Measurements from ENCODE around the gene IL21R. TPM values are rescaled to one million over a fixed set of nuclear protein-coding genes. Genes with fewer than 3 reads are reported as not detected.

The IL21R gene
- total and polyA plus RNA-seq, 10 of the 15 experiments (the other 5 are each of a cell fraction or from before 2014, with no cell fraction given) = 5.3 to 138 (median 82.5) TPM

GRCh38 chr16:27460663-27461482, 58.9 kb downstream of the IL21R start:
- peaks cover 3 to 14% of the 10 kb centered on the region in 2 experiments; a peak in 3 of 4 replicates for H3K36me3 ChIP-seq (ENCODE audit: control insufficient read depth in 2 of 2, insufficient read depth in 2 of 2, low read length in 1 of 2)
- POLR2A ChIA-PET = no interaction called here
- BruUV-seq (replicated peaks) = no TSS peak
- TF ChIP-seq POLR2AphosphoS5 (IDR thresholded peaks at IDR 0.05; ENCODE audit: low read length) = no peak
- TF ChIP-seq SMC3 (IDR thresholded peaks at IDR 0.05; ENCODE audit: borderline replicate concordance, low read length) = no peak
- TF ChIP-seq NKRF (conservative IDR thresholded peaks at IDR 0.05) = no peak
- no peak for TF ChIP-seq ZBTB11 (CRISPR knock-in tag; IDR thresholded peaks at IDR 0.05)
- no peak for TF ChIP-seq MAX (IDR thresholded peaks at IDR 0.05; ENCODE audit: low read depth, low read length)
- TF ChIP-seq POU2F2 (IDR thresholded peaks at IDR 0.05; ENCODE audit: borderline replicate concordance, low read depth, low read length) = no peak
- TF ChIP-seq NFXL1 (IDR thresholded peaks at IDR 0.05; ENCODE audit: borderline replicate concordance) = no peak
- TF ChIP-seq WRNIP1 (IDR thresholded peaks at IDR 0.05; ENCODE audit: borderline replicate concordance, low read depth, low read length) = no peak
- TF ChIP-seq IRF3 (IDR thresholded peaks at IDR 0.05) = no peak

More at GRCh38 chr16:27460663-27461482, 58.9 kb downstream of the IL21R start:
- no peak overlapping the region for H3K4me2 ChIP-seq (ENCODE audit: control insufficient read depth, insufficient read depth)
- DNase-seq (ENCODE audit: low read depth, low spot score) = no peak
- FAIRE-seq = no peak
- 73% methylated on average over 20 of the region's 20 CpGs for WGBS (ENCODE audit: insufficient coverage, insufficient replicate concordance, low lambda C conversion rate, missing lambda C conversion rate)
- no peak overlapping the region for H3K27ac ChIP-seq (ENCODE audit: control insufficient read depth, insufficient read depth)
- intact Hi-C loops (cut with micrococcal nuclease; ENCODE audit: unreplicated experiment) = no loop called here
- ChIA-PET CTCF (interaction anchor here (0.8 to 3.7 kb wide), 3 partner anchors 93 to 281 kb away, joined by 3 to 12 read pairs (median 6); no protein-coding TSS in a partner anchor), SMC1A (ENCODE audit: uncharacterized antibody, unreplicated experiment) (interaction anchor here (1.0 to 2.2 kb wide), 3 partner anchors 33 to 309 kb away, joined by 3 to 8 read pairs (median 4); no protein-coding TSS in a partner anchor), RAD21 (ENCODE audit: unreplicated experiment) (interaction anchor here (1.0 to 1.5 kb wide), 2 partner anchors 59 to 282 kb away, joined by 3 to 5 read pairs; partner anchors contain the start of gene IL21R)
- H3K27me3 ChIP-seq (replicated peaks in 1 of 2; ENCODE audit: control insufficient read depth in 2 of 2, insufficient read depth in 2 of 2, low read length in 1 of 2) = no peaks in the 10 kb centered on the region
- no peak overlapping the region for H2AFZ ChIP-seq (ENCODE audit: control insufficient read depth, low read depth, low read length)
- ATAC-seq = no peak
- in situ Hi-C loops (cut with MboI) = no loop called here
- no peaks in the 10 kb centered on the region for H3K9me3 ChIP-seq (replicated peaks; ENCODE audit: control insufficient read depth, insufficient read depth, low read length)
- H3K79me2 ChIP-seq (ENCODE audit: control insufficient read depth, insufficient read depth, low read length) = no peaks in the 10 kb centered on the region
- H4K20me1 ChIP-seq (ENCODE audit: control insufficient read depth, insufficient read depth) = no peaks in the 10 kb centered on the region
- H3K9ac ChIP-seq (ENCODE audit: control insufficient read depth, insufficient read depth, low read length) = no peak overlapping the region
- no peak overlapping the region for H3K4me3 ChIP-seq
- H3K4me1 ChIP-seq (ENCODE audit: control insufficient read depth, insufficient read depth, low read length) = peaks cover 8% of the 10 kb centered on the region
